ENCODE data around the gene COL18A1. TPM values are rescaled to one million over a fixed set of nuclear protein-coding genes. Genes with fewer than 3 reads are reported as not detected.
A peak's percentile ranks its signal among the peaks of the same experiment; 100 is the strongest.

The COL18A1 gene
- total RNA-seq, 1 experiment from 2014 or later, result 3.3 TPM

DNA sequence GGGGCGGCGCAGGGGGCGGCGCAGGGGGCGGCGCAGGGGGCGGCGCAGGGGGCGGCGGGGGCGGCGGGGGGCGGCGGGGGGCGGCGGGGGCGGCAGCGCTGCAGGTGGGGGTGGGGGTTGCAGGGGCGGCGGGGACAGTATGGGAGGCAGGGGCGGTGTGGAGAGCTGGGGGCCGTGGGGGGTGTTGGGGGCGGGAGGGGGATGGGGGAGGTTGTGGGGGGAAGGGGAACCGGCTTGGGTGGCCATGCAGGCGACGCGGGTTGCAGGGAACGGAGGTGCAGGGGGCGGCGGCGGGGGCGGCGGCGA is 150.2 kb downstream of the COL18A1 start:
- intact Hi-C loops (cut with micrococcal nuclease; ENCODE audit: unreplicated experiment), result loop anchor here (2.0 to 5.0 kb wide), 2 partner anchors 87 to 266 kb away; partner anchors contain the start of gene PCBP3
- TF ChIP-seq, protein P1, sequence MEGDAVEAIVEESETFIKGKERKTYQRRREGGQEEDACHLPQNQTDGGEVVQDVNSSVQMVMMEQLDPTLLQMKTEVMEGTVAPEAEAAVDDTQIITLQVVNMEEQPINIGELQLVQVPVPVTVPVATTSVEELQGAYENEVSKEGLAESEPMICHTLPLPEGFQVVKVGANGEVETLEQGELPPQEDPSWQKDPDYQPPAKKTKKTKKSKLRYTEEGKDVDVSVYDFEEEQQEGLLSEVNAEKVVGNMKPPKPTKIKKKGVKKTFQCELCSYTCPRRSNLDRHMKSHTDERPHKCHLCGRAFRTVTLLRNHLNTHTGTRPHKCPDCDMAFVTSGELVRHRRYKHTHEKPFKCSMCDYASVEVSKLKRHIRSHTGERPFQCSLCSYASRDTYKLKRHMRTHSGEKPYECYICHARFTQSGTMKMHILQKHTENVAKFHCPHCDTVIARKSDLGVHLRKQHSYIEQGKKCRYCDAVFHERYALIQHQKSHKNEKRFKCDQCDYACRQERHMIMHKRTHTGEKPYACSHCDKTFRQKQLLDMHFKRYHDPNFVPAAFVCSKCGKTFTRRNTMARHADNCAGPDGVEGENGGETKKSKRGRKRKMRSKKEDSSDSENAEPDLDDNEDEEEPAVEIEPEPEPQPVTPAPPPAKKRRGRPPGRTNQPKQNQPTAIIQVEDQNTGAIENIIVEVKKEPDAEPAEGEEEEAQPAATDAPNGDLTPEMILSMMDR (conservative IDR thresholded peaks at IDR 0.05; ENCODE audit: low read depth, low read length), result no peak
- TF ChIP-seq EZH2 (IDR thresholded peaks at IDR 0.05; ENCODE audit: borderline replicate concordance, low read depth, low read length, poor library complexity, severe bottlenecking), result no peak
- H3K4me3 ChIP-seq (ENCODE audit: low read depth, low read length, poor library complexity, severe bottlenecking), result peak overlapping the region; percentile 50
- H3K27me3 ChIP-seq (replicated peaks; ENCODE audit: insufficient read depth, low read depth, low read length, poor library complexity), result no peaks in the 10 kb centered on the region
- CTCF ChIA-PET, result interaction anchor here (0.6 to 1.3 kb wide), 4 partner anchors 41 to 325 kb away, joined by 3 to 11 read pairs (median 5); no protein-coding TSS in a partner anchor
- DNase-seq (ENCODE audit: low spot score), result no peak
- H3K36me3 ChIP-seq (ENCODE audit: insufficient read depth, low read length, poor library complexity, severe bottlenecking), result no peaks in the 10 kb centered on the region
- POLR2A ChIA-PET (ENCODE audit: low non-redundant PET), result interaction anchor here (0.7 kb wide), 1 partner anchor 453 kb away, joined by 5 read pairs; no protein-coding TSS in a partner anchor
- no peaks in the 10 kb centered on the region for H3K9me3 ChIP-seq (ENCODE audit: low read depth, low read length, poor library complexity, severe bottlenecking)
- no peak overlapping the region for H3K27ac ChIP-seq (ENCODE audit: low read depth, low read length, poor library complexity, severe bottlenecking)
- H3K4me1 ChIP-seq (ENCODE audit: insufficient read depth, low read length, poor library complexity, severe bottlenecking), result no peaks in the 10 kb centered on the region
- BruUV-seq (replicated peaks), result no TSS peak

- Histone ChIP-seq H3K9me3 (ENCODE audit: low read depth, low read length, poor library complexity, severe bottlenecking) (no peaks in the 10 kb centered on the region), H3K27me3 (replicated peaks; ENCODE audit: insufficient read depth, low read depth, low read length, poor library complexity) (no peaks in the 10 kb centered on the region), H3K4me1 (ENCODE audit: insufficient read depth, low read length, poor library complexity, severe bottlenecking) (no peaks in the 10 kb centered on the region), H3K4me3 (ENCODE audit: low read depth, low read length, poor library complexity, severe bottlenecking) (peak overlapping the region; percentile 50), H3K36me3 (ENCODE audit: insufficient read depth, low read length, poor library complexity, severe bottlenecking) (no peaks in the 10 kb centered on the region), H3K27ac (ENCODE audit: low read depth, low read length, poor library complexity, severe bottlenecking) (peak overlapping the region; percentile 67)
- CTCF ChIA-PET, result interaction anchor here (0.6 to 1.3 kb wide), 8 partner anchors 38 to 388 kb away, joined by 3 to 11 read pairs (median 5); no protein-coding TSS in a partner anchor
- intact Hi-C loops (cut with micrococcal nuclease; ENCODE audit: unreplicated experiment), result loop anchor here (2.0 to 5.0 kb wide), 2 partner anchors 87 to 265 kb away; partner anchors contain the start of gene PCBP3
- BruUV-seq (replicated peaks), result no TSS peak
- peak; percentile 79 for DNase-seq (ENCODE audit: low spot score)
- POLR2A ChIA-PET (ENCODE audit: low non-redundant PET), result interaction anchor here (0.7 kb wide), 1 partner anchor 453 kb away, joined by 5 read pairs; no protein-coding TSS in a partner anchor
- TF ChIP-seq, protein P1 (conservative IDR thresholded peaks at IDR 0.05; ENCODE audit: low read depth, low read length), result peak; percentile 75
- TF ChIP-seq EZH2 (IDR thresholded peaks at IDR 0.05; ENCODE audit: borderline replicate concordance, low read depth, low read length, poor library complexity, severe bottlenecking), result no peak
These were observed 150.8 kb downstream of the COL18A1 start for GRCh38 chr21:45555557-45556301.

- Histone ChIP-seq H3K4me3 (ENCODE audit: low read depth, low read length, poor library complexity, severe bottlenecking) (peak overlapping the region; percentile 50), H3K27ac (ENCODE audit: low read depth, low read length, poor library complexity, severe bottlenecking) (no peak overlapping the region), H3K27me3 (replicated peaks; ENCODE audit: insufficient read depth, low read depth, low read length, poor library complexity) (no peaks in the 10 kb centered on the region), H3K36me3 (ENCODE audit: insufficient read depth, low read length, poor library complexity, severe bottlenecking) (no peaks in the 10 kb centered on the region), H3K4me1 (ENCODE audit: insufficient read depth, low read length, poor library complexity, severe bottlenecking) (no peaks in the 10 kb centered on the region), H3K9me3 (ENCODE audit: low read depth, low read length, poor library complexity, severe bottlenecking) (no peaks in the 10 kb centered on the region)
- ChIA-PET POLR2A (ENCODE audit: low non-redundant PET) (no interaction called here), CTCF (interaction anchor here (0.6 to 1.3 kb wide), 6 partner anchors 37 to 388 kb away, joined by 3 to 11 read pairs (median 6); no protein-coding TSS in a partner anchor)
- TF ChIP-seq, protein P1 (conservative IDR thresholded peaks at IDR 0.05; ENCODE audit: low read depth, low read length), result no peak
- no peak for TF ChIP-seq EZH2 (IDR thresholded peaks at IDR 0.05; ENCODE audit: borderline replicate concordance, low read depth, low read length, poor library complexity, severe bottlenecking)
- no peak for DNase-seq (ENCODE audit: low spot score)
- no TSS peak for BruUV-seq (replicated peaks)
- intact Hi-C loops (cut with micrococcal nuclease; ENCODE audit: unreplicated experiment), result loop anchor here (5.0 kb wide), 1 partner anchor 86 kb away; the partner anchor contains the start of gene PCBP3
These were observed 151.3 kb downstream of the COL18A1 start for GRCh38 chr21:45556302-45556644.
